ENCODE measurements around the gene KLF15. TPM values are rescaled to one million over a fixed set of nuclear protein-coding genes. Genes with fewer than 3 reads are reported as not detected.

Gene KLF15
- total RNA-seq, 1 experiment from 2014 or later, result 32.1 TPM

GRCh38 chr3:126396536-126396935 lies 39.3 kb upstream of the KLF15 start:
- Histone ChIP-seq H3K9me3 (ENCODE audit: low read depth, low read length, poor library complexity, severe bottlenecking) (no peaks in the 10 kb centered on the region), H3K4me1 (ENCODE audit: insufficient read depth, low read length, poor library complexity, severe bottlenecking) (no peaks in the 10 kb centered on the region), H3K36me3 (ENCODE audit: insufficient read depth, low read length, poor library complexity, severe bottlenecking) (no peaks in the 10 kb centered on the region), H3K4me3 (ENCODE audit: low read depth, low read length, poor library complexity, severe bottlenecking) (no peak overlapping the region), H3K27me3 (replicated peaks; ENCODE audit: insufficient read depth, low read depth, low read length, poor library complexity) (no peaks in the 10 kb centered on the region), H3K27ac (ENCODE audit: low read depth, low read length, poor library complexity, severe bottlenecking) (no peak overlapping the region)
- no peak for TF ChIP-seq CTCF (conservative IDR thresholded peaks at IDR 0.05; ENCODE audit: low read depth, low read length)
- no peak for TF ChIP-seq EZH2 (IDR thresholded peaks at IDR 0.05; ENCODE audit: borderline replicate concordance, low read depth, low read length, poor library complexity, severe bottlenecking)
- POLR2A ChIA-PET (ENCODE audit: low non-redundant PET), result no interaction called here
- intact Hi-C loops (cut with micrococcal nuclease; ENCODE audit: unreplicated experiment), result no loop called here
- DNase-seq (ENCODE audit: low spot score), result no peak
- BruUV-seq (replicated peaks), result no TSS peak
- CTCF ChIA-PET, result no interaction called here

- CTCF ChIA-PET, result no interaction called here
- TF ChIP-seq EZH2 (IDR thresholded peaks at IDR 0.05; ENCODE audit: borderline replicate concordance, low read depth, low read length, poor library complexity, severe bottlenecking) (no peak), CTCF (conservative IDR thresholded peaks at IDR 0.05; ENCODE audit: low read depth, low read length) (no peak)
- intact Hi-C loops (cut with micrococcal nuclease; ENCODE audit: unreplicated experiment), result no loop called here
- no peaks in the 10 kb centered on the region for H3K9me3 ChIP-seq (ENCODE audit: low read depth, low read length, poor library complexity, severe bottlenecking)
- POLR2A ChIA-PET (ENCODE audit: low non-redundant PET), result no interaction called here
- no TSS peak for BruUV-seq (replicated peaks)
- DNase-seq (ENCODE audit: low spot score), result no peak
- H3K36me3 ChIP-seq (ENCODE audit: insufficient read depth, low read length, poor library complexity, severe bottlenecking), result no peaks in the 10 kb centered on the region
- no peak overlapping the region for H3K27ac ChIP-seq (ENCODE audit: low read depth, low read length, poor library complexity, severe bottlenecking)
- H3K27me3 ChIP-seq (replicated peaks; ENCODE audit: insufficient read depth, low read depth, low read length, poor library complexity), result no peaks in the 10 kb centered on the region
- H3K4me3 ChIP-seq (ENCODE audit: low read depth, low read length, poor library complexity, severe bottlenecking), result no peak overlapping the region
- no peaks in the 10 kb centered on the region for H3K4me1 ChIP-seq (ENCODE audit: insufficient read depth, low read length, poor library complexity, severe bottlenecking)
Observed at GRCh38 chr3:126395846-126396513, 38.8 kb upstream of the KLF15 start.

GRCh38 chr3:126394977-126395321 lies 37.7 kb upstream of the KLF15 start:
- H3K27ac ChIP-seq (ENCODE audit: low read depth, low read length, poor library complexity, severe bottlenecking), result no peak overlapping the region
- ChIA-PET CTCF (interaction anchor here (0.6 kb wide), 1 partner anchor 36 kb away, joined by 3 read pairs; no protein-coding TSS in a partner anchor), POLR2A (ENCODE audit: low non-redundant PET) (interaction anchor here (0.6 kb wide), 1 partner anchor 142 kb away, joined by 3 read pairs; no protein-coding TSS in a partner anchor)
- no peaks in the 10 kb centered on the region for H3K9me3 ChIP-seq (ENCODE audit: low read depth, low read length, poor library complexity, severe bottlenecking)
- H3K4me1 ChIP-seq (ENCODE audit: insufficient read depth, low read length, poor library complexity, severe bottlenecking), result no peaks in the 10 kb centered on the region
- intact Hi-C loops (cut with micrococcal nuclease; ENCODE audit: unreplicated experiment), result no loop called here
- no peak for TF ChIP-seq EZH2 (IDR thresholded peaks at IDR 0.05; ENCODE audit: borderline replicate concordance, low read depth, low read length, poor library complexity, severe bottlenecking)
- TF ChIP-seq CTCF (conservative IDR thresholded peaks at IDR 0.05; ENCODE audit: low read depth, low read length), result no peak
- H3K36me3 ChIP-seq (ENCODE audit: insufficient read depth, low read length, poor library complexity, severe bottlenecking), result no peaks in the 10 kb centered on the region
- H3K27me3 ChIP-seq (replicated peaks; ENCODE audit: insufficient read depth, low read depth, low read length, poor library complexity), result no peaks in the 10 kb centered on the region
- no peak overlapping the region for H3K4me3 ChIP-seq (ENCODE audit: low read depth, low read length, poor library complexity, severe bottlenecking)
- no peak for DNase-seq (ENCODE audit: low spot score)
- no TSS peak for BruUV-seq (replicated peaks)

Data from A673 (cell line).